GM12801 (cell line): ENCODE results near the gene CEP250.

ENCODE experiments used
- TF ChIP-seq, protein P1 (sequence below): IDR thresholded peaks from one replicate; pipeline ENCODE4 v1.5.1; 2011; ENCODE audit warnings: control low read depth; ENCODE audit not compliant: insufficient read length; ENCODE audit errors: extremely low read depth

Gene CEP250

GRCh38 chr20:35503281-35503680 is 47.9 kb downstream of the CEP250 start:
- TF ChIP-seq, protein P1, sequence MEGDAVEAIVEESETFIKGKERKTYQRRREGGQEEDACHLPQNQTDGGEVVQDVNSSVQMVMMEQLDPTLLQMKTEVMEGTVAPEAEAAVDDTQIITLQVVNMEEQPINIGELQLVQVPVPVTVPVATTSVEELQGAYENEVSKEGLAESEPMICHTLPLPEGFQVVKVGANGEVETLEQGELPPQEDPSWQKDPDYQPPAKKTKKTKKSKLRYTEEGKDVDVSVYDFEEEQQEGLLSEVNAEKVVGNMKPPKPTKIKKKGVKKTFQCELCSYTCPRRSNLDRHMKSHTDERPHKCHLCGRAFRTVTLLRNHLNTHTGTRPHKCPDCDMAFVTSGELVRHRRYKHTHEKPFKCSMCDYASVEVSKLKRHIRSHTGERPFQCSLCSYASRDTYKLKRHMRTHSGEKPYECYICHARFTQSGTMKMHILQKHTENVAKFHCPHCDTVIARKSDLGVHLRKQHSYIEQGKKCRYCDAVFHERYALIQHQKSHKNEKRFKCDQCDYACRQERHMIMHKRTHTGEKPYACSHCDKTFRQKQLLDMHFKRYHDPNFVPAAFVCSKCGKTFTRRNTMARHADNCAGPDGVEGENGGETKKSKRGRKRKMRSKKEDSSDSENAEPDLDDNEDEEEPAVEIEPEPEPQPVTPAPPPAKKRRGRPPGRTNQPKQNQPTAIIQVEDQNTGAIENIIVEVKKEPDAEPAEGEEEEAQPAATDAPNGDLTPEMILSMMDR: no peak

- TF ChIP-seq, protein P1: no peak
These were observed 48.6 kb downstream of the CEP250 start for GRCh38 chr20:35503841-35504561.

GRCh38 chr20:35504751-35505150 is 49.4 kb downstream of the CEP250 start:
- TF ChIP-seq, protein P1: no peak

- TF ChIP-seq, protein P1: no peak
These were observed 50.8 kb downstream of the CEP250 start for GRCh38 chr20:35506179-35506578.

DNA sequence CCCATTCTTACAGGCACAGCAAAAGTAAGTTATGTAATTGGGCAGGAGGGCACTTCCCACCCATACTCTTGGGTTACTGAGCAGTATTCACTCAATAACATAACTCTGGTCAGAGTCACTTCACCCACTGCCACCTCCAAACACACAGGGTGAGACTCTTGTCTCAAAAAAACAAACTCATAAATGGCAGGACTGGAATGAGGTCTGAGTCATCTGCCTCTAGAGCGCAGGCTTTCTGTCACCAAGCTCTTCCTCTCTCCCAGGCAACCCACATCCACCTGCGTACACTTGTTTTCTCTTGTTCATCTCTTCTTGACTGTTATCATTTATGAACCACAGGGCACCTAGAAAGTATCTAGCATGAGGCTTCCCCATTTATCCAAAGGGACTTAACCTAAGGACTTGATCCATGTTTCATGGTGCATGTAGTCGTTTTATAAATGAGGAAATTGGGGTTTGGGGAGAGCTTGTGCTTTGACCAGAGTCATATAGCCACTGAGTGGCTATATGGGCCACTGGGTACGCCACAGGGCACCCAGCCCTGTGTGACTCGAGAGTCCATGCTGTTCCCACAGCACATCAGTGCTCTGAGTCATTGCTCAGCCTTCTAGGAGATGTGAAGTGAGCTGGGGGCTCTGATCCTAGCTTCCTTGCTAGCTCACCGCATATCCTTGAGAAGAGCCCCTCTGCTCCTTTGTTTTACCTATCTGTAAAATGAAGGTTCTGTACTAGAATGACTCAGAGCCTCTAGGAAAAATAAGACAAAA is 51.7 kb downstream of the CEP250 start:
- TF ChIP-seq, protein P1: no peak

DNA sequence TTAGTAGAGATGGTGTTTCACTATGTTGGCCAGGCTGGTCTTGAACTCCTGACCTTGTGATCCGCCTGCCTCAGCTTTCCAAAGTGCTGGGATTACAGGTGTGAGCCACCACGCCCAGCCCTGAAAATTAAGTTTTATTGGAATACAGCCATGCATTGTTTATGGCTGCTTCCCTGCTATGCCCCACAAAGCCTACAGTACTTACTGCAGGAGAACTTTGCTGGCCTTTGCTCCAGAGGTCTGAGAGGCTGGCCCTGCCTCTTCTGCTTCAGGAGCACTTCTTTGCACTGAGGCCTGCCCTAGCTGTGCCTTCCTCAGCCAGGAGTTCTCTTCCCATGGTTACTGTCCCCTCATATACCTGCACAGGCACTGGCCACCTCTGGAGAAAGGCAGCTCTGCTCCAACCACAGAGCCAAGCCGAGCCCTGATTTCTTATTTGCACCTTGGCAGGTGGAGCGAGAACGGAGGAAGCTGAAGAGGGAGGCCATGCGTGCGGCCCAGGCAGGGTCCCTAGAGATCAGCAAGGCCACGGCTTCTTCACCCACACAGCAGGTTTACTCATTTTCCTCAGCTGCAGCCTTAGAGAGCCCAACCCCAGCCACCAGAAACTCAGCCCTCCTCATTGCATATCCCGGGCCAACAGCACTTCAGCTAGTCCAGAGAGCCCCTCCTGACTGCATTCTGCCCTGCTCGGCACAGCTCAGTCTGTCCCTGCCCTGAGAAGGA is 53.3 kb downstream of the CEP250 start:
- TF ChIP-seq, protein P1: no peak
